HT-29 (cell line): ENCODE results near the gene DPY19L3. TPM values are rescaled to one million over a fixed set of nuclear protein-coding genes. Genes with fewer than 3 reads are reported as not detected.
A peak's percentile ranks its signal among the peaks of the same experiment; 100 is the strongest.
"Not testable (repeated sequence)": the region's sequence is repeated elsewhere in the genome, so short reads cannot be mapped to it uniquely, and the experiment has no call there.

Source experiments
- DNase-seq: peaks from one replicate; pipeline ENCODE4 v3.0.0-alpha.2; 2015; ENCODE audit warnings: low spot score
- total RNA-seq: library from RNA; depleted of rRNA; stranded (reverse); fragments of >200 nt; shearing (Covaris generic); gene quantifications from 2 replicates; pipeline ENCODE4 v1.2.3, GENCODE V29; 2014

DPY19L3 gene
- total RNA-seq, 1 experiment from 2014 or later, result 17.2 TPM

DNA sequence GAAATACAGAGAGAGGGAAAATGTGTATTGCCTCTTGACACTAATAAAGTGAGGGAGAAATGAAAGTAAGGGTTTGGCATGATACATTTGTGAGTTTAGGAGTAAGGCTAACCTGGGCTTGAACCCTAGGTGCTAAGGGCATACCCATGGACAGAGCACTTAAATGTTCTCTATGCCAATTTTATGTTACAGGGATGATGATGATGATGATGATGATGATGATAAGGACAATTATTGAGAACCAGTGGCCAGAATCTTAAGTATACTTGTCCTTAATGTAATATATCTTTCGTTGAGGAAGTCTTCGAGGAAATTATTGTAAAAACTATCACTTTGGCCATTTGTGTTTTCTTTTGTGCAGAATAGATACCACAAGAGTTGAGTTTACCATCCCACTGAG is 33.2 kb downstream of the DPY19L3 start:
- DNase-seq, result no peak

DNA sequence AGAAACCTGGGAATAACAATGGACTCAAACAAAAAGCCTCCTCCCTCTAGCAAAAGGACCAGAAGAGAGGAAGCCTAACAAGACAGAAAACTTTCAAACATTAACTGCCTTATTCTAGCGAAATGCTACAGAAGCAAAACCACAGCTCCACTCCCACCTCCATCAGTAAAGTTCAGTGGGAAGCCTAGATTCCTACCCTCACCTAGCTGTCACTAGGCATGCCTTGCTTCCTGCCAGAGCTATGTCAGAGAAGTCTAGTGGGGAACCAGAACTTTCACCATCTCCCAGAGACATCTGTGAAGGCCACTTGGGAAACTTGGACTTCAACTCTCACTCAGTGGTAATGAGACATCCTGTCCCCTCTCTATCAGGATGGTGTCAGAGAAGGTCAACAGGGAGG is 37.1 kb downstream of the DPY19L3 start:
- DNase-seq, result no peak

DNA sequence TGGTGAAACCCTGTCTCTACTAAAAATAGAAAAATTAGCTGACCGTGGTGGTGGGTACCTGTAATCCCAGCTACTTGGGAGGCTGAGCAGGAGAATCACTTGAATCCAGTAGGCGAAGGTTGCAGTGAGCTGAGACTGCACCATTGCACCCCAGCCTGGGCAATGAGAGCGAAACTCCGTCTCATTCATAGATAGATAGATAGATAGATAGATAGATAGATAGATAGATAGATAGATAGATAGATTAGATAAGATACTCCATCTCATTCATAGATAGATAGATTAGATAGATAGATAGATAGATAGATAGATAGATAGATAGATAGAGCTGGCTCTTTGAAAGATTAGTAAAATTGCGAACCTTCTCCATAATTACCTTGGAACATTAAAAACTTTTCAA is 42.0 kb downstream of the DPY19L3 start:
- not testable (repeated sequence) for DNase-seq

DNA sequence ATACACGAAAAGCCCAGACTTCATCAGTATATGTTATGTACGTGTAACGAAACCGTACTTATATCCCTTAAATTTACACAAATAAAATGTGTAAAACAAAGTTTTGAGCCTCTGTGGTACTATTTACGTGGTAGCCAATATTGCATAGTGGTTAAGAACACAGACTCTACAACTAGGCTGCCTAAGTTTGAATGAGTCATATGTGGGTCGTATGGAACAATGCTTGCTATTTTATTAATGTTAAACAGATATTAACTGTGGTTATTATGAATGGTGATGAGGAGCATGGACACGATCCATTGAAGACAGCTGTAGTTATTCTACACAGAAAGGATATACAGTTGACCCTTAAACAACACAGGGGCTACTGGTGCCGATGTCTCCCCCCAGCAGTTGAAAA is 42.5 kb downstream of the DPY19L3 start:
- no peak for DNase-seq

DNA sequence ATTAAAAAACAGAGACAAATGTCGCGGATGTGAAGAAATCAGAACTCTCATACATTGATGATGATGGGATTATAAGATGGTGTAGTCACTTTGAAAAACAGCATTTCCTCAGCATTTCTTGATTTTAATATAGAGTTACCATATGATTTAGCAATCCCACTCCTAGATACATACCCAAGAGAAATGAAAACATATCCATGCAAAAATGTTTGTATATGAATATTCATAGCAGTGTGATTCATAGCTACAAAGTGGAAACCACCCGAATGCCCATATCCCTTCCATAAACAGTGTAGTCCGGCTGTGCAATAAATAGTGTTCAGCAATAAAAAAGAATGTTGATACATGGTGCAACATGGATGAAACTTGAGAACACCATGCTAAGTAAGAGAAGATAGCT is 44.6 kb downstream of the DPY19L3 start:
- no peak for DNase-seq

DNA sequence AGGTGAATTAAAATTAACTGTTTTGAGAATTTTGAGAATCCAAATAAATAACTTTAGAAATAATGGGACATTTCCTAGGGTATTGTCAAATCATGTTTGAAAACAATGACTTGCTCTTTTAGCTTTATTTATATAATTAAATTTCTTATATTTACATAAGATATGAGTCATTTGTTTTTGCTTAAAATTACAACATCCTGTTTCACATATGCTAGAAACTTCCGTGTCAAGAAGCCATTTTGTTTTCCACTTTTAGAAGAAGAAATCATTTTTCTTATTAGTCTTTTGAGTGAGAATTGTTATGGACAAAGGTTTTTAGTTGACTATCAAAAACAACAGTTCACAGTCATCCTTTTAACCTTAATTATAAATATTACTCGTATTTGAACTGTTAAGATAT is 48.2 kb downstream of the DPY19L3 start:
- DNase-seq, result no peak

DNA sequence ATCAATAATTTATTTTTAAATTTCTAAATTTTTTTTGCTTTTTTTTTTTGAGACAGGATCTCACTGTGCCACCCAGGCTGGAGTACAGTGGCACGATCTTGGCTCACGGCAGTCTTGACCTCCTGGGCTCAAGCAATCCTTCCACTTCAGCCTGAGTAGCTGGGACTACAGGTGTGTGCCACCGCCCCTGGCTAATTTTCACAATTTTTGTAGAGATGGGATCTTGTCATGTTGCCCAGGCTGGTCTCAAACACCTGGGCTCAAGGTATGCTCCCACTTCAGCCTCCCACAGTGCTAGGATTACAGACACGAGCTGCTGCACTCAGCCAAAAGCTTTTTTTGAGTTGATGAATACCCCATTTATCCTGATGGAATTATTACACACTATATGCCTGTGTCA is 50.8 kb downstream of the DPY19L3 start:
- DNase-seq, result no peak

DNA sequence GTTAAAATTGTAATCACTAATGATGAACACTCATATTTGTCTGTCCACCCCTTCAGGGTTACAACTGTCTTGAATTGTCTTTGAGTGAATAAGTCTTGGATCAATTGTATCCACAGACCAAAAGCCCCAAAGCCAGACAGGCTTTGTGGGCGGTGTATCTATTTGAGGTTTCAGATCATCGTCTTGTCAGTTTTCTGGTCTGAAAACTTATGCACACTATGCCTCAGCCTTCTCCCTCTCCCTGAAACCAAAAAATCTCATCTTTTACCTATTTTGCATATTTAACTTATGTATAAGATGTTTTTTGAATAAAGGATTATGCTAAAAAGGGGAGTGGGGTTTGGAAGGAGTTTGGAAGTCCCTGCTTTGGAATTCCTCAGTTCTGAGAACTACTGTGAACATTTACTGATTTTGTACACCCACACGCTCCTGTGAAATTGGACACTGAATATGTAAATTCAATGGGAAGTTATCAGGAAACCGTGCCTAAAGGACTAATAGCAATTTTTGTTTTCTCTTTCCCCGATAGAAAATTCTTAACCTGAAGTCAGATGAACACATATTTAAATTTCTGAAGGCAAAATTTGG is 52.1 kb downstream of the DPY19L3 start:
- DNase-seq, result no peak

DNA sequence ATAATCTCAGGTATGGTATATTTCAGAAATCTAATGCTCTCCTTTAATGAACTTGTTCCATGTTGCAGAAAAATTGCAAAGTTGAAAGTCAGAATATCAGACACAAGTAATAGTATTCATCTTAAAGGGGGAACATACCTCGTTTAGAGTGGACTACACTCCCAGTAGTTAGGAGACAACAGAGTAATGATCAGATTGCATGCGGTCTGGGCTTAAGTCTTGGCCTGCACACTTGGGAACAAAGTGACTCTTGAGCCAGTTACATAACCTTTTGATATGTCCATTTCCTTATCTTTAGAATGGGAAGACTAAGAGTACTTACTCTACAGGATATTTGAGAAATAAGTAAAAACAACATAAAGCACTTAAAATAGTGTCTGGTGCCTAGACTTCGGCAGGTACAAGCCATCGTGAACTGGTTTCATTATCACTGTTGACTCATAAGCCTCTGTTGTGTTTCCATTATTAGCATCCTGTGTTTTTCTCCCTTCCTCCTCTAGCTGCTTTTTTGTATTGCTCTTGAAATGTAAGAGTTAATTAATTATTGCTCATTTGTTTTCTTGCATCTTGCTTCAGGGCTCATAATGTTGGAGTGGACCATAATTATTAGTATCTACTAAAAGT is 53.0 kb downstream of the DPY19L3 start:
- DNase-seq, result no peak

DNA sequence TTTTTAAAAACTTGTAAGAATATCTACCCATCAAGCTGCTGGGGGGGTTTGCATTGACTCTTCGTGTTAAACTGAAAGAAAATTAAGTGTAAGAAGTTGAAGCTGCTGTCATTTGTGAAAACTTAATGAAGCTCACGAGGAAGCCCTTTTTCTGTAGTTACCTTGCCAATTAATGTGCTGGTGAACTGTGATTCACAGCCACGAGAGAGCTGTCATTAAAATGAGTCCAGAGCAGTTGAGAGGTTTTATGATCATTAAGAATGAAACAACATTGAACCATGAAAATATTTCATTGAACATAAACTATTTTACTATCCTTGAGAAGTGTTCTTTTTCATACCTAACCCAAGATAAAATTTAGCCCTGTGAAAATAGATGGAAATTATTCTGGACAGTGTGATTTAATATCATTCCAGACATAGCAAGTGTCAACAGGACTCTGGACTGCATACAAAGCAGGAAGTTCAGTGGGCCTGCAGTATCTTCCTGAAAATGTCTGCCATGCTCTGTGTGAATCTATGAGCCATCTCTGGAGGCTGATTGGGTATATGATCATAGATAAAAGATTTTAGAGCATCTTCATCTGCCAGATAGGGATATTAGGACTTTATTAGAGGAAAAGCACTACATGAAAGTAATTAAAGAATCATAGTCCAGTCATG is 53.8 kb downstream of the DPY19L3 start:
- DNase-seq, result no peak

DNA sequence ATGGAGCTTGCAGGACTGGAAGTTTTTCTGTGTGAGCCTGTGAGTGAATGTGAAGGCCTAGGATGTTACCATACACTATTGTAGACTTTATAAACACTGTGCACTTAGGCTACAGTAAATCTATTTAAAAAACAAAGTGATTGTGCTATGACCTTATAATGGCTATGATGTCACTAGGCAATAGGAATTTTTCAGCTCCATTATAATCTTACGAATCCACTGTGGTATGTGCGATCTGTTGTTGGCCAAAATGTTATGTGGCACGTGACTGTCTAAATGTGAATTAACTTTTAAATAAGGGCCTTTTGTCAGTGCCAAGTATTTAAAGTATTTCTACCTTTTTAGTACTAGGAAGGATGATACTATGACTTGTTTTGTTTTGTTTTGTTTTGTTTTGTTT is 54.9 kb downstream of the DPY19L3 start:
- DNase-seq, result no peak

DNA sequence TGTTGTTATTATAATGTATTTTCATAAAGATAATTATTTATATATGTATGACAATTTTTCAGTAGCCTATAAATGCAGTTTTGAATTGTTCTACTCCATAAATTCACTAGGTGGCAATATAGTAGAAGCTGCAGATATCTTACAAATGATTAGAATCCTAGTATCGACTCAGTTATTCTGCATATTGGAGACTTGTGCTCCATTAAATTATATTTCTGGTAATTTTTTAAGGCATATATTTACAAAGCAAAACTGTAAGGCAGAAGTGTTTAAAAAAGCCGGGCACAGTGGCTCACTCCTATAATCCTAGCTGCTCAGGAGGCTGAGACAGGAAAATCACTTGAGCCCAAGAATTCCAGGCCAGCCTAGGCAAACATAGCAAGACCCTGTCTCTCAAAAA is 58.7 kb downstream of the DPY19L3 start:
- peak; percentile 54 for DNase-seq

DNA sequence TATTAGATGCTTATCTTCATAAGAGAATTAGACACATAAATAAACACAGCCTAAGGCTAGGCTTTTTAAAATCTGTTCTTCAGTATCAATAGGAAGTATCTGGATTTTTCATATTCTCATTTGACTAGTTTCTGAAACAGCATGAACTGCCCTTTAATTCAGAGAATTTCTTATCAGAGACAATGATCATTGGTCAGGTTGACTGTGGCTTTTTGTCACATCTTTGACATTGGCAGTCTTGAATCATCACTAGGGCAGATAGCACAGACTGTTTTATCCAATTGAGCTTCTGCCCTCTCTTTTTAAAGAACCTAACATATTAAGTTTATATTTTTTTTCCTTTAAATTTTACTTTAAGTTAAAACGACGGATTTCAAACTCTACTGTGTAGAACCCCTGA is 59.6 kb downstream of the DPY19L3 start:
- DNase-seq, result no peak

DNA sequence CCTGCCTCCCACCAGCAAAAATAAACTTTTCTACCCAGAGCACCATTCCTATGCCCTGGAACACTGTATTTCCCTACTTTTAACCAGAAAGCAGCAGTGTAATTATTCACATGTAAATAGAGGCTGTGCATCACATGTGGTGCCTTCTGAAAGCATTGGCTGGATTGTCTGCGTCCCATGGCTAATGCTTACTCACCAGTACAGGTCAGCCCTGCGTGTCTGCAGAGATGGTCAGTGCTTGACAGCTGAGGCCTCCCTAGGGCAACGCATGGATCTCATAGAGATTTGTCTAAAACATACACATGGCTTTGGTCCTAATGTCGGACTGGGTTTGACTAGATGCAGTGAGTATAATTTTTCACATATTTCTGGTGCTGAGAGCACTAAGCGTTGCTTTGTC is 64.2 kb downstream of the DPY19L3 start:
- DNase-seq, result no peak

DNA sequence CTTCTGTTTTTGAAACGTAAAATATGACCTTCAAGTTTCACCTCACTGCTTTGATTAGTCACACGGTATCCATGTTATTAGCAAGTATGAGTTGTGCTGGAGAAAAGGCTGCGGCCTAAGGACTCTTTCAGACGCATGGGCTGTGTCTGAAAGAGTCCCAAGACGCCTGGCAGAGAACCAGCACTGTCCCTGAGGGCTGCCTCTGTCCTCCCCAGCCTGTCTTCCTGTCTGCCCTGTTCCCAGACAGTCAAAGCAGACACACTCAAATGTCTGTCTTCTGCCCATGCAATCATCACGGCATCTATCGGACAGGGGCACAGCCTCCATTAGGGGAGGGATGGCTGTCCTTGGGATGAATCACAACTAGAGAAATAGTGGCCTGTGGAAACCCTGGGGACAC is 65.5 kb downstream of the DPY19L3 start:
- no peak for DNase-seq

DNA sequence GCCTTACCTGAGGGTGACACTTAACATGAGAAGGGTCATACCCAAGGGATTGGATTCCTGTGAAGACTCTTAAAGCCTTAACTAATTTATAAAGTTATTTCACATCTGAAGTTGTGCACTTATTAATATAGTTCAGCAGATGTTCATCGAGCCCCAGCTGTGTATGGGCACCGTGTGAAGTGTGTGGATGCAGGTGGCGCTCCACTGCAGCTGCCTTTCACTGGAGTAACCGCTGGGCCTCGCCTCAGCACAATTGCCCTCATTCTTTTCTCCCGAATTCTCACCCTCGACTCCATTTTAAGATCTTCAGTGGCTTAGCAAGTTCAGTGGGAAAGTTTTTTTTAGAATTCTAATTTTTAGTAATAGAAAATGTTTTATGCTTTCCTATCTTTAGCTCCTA is 66.2 kb downstream of the DPY19L3 start:
- no peak for DNase-seq

DNA sequence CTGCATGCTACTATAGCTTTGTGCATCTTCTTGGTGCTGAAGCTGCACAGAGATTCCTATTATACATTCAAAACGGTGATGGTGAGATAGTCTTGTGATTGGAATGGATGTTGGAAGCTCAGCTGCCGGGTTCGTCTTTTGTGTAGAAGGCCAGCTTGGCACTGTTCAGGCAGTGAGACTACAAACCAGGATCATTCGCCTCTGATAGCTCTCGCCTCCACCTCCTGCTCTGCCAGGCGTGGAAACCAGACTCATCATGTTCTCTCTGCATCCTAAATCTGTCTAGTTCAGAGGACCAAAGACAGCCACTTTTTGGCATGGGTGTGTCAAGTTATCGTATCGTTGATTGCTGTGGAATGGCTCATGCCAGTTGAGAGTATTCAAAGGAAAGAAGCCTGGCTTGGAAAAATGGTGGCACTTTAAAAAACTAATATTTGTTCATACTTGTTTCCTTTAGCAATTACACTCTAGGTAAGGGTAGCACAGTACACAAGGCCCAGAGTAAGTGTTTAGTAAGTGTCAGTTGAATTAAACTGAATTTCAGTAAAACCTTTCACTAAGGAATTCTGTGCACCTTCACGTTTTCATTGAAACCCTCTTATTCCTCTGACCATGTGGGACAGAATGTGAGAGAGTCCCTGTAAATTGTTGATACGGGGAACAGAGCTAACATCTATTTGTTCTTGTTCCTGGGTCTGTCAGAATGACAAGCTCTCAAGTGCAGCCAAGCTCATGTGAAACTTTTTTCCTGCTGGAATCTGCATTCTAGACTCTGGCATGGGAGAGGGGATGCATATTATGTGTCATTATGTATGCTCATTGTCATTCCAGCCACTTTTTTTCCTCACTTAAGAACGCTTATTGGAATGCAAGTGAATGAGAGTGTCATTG is 69.8 kb downstream of the DPY19L3 start:
- DNase-seq, result no peak

DNA sequence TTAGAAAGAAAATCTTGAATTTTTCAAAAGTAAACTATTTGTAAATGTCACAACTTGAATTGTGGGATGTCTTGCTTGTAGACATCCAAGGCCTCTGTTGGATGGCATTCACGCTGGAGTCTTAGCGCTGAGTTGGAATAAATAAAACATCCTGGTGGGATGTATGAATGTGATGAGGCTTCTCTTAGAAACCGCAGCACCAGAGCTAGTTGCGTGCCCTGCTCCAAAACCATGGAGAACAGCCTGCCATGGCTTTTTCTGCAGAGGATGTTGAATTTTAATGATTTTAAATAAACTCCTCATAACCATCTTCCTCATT is 70.4 kb downstream of the DPY19L3 start:
- no peak for DNase-seq

DNA sequence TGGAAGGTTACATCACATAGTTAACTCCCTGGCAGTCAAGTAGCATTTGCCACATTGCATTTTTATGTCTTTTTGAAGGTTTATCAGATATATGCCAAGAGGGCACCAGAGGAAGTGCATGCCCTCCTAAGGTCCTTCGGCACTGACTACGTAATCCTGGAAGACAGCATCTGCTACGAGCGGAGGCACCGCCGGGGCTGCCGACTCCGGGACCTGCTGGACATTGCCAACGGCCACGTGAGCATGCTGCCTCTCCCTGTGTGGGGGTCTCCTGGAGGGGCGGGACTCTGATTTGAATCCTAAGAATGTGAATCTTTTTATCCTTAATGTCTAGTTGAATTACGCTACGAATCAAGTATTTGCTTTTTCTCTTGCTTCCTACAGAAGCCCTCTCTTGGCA is 74.8 kb downstream of the DPY19L3 start:
- DNase-seq, result no peak

DNA sequence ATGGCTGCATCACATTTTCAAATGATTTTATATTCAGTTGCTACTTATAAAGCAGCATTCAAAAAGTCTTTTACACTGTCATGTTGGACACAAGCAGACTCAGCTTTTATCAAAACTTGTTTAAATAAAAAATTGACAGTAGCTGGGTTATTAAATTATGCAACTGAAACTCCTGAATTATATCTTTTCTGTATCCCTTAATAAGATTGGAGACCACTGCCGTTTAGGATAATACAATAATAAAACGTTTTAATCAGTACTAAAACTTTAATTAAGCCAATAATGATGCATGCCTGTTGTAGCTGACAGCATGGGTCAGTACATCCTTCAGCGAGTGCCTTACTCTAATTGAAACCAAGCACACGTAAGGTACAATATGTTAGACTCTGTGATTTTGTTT is 78.0 kb downstream of the DPY19L3 start:
- DNase-seq, result no peak

DNA sequence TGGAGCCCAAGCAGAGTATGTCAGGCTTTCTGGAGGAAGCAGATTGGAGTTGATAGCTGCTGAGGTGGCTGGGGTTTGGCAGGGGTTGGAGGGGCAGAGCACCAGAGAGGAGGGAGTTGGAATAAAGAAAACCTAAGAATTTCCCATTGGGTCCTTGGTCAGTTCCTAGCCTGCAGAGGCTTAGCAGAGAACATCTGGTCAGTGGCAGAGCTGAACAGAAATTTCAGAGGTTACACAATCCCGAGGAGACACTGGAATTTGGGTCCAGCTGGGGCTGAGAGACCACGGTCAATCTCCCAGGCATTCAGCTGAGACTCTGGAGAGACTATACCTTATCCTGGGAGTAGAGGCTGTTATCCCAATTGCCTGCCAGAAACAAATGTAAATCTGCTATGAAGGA is 84.4 kb downstream of the DPY19L3 start:
- no peak for DNase-seq

DNA sequence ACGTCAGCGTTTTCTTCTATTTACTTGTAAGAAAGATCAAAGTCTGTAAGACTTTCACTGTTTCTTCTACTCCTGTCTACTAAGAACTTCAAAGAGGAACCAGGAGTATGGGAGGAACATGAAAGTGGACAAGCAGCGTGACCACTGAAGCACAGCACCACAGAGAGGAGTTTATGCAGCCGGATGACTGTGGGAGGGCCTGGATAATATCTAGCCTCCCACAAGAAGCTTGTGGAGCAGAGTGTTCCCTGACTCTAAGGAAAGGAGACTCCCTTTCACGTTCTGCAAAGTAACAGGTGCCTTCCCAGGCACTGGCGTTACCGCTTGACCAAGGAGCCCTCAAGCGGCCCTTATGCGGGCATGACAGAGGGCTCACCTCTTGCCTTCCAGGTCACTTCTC is 91.8 kb downstream of the DPY19L3 start:
- no peak for DNase-seq
